ENCODE data around the gene LTBP2. TPM values are rescaled to one million over a fixed set of nuclear protein-coding genes. Genes with fewer than 3 reads are reported as not detected.
"Not testable (repeated sequence)": the region's sequence is repeated elsewhere in the genome, so short reads cannot be mapped to it uniquely, and the experiment has no call there.

LTBP2 gene
- total RNA-seq, 1 experiment from 2014 or later = 17.4 TPM

DNA sequence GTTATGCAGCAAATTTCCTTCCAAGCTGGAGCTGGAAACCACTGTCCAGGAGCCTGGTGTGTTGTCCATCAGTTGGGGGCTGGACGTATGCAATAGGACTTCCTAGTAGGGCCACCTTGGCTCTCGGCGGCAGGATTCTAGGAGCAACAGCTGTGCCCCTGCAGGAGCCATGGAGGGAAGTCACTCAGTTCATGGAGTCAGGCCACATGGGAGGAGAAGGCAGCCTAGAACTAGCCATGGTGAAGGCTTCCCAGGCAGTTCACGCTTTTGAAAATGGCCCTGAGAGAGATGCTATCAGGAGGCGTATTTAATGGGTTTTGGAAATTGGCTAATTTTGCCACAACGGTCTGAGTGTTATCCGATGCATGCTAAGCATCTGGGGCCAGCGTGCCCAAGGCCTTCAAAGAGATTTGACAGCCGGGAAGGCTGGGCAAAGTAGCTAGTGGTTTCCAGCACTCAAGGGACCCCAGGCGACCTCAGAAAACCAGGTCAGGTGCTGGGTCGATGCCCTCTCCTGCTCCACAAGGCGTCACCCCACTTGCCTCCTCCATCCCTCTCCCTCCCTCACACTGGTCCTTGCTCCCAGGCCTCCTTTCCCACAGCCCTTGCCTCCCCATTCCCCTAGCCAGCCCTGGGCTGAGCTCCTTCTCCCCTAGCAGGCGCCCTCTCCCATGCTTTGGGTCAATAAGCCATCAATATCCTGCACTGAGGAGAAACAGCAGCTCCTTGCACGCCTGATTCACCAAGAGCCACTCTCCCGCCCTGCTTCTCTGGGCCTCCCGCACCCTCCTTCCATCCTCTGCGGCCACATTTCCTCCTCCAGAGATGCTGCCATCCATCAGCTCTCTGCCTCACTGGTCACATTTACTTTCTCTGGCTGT lies 155.1 kb downstream of the LTBP2 start:
- Histone ChIP-seq H4K20me1 (ENCODE audit: low read length) (no peaks in the 10 kb centered on the region), H3F3A (ENCODE audit: low read length, unreplicated experiment) (no peaks in the 10 kb centered on the region), H3K9me2 (replicated peaks; ENCODE audit: low read length) (no peaks in the 10 kb centered on the region), H3K9ac (ENCODE audit: low read length) (no peak overlapping the region), H3K27me3 (ENCODE audit: low read length) (peaks cover 6% of the 10 kb centered on the region), H3K36me3 (ENCODE audit: low read depth, low read length) (no peaks in the 10 kb centered on the region), H3K27ac (ENCODE audit: low read length) (no peak overlapping the region), H3K9me3 (ENCODE audit: low read length) (no peaks in the 10 kb centered on the region), H3K79me2 (ENCODE audit: low read length) (no peaks in the 10 kb centered on the region), H3K4me1 (ENCODE audit: insufficient read depth, low read length) (no peaks in the 10 kb centered on the region), H2AFZ (ENCODE audit: low read length) (no peak overlapping the region), H3K4me3 (ENCODE audit: low read length) (no peak overlapping the region), H3K4me2 (ENCODE audit: low read length) (no peak overlapping the region)
- POLR2A ChIA-PET (ENCODE audit: unreplicated experiment) = no interaction called here
- TF ChIP-seq, protein P1, sequence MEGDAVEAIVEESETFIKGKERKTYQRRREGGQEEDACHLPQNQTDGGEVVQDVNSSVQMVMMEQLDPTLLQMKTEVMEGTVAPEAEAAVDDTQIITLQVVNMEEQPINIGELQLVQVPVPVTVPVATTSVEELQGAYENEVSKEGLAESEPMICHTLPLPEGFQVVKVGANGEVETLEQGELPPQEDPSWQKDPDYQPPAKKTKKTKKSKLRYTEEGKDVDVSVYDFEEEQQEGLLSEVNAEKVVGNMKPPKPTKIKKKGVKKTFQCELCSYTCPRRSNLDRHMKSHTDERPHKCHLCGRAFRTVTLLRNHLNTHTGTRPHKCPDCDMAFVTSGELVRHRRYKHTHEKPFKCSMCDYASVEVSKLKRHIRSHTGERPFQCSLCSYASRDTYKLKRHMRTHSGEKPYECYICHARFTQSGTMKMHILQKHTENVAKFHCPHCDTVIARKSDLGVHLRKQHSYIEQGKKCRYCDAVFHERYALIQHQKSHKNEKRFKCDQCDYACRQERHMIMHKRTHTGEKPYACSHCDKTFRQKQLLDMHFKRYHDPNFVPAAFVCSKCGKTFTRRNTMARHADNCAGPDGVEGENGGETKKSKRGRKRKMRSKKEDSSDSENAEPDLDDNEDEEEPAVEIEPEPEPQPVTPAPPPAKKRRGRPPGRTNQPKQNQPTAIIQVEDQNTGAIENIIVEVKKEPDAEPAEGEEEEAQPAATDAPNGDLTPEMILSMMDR (conservative IDR thresholded peaks at IDR 0.05; ENCODE audit: low read depth, low read length) = no peak
- TF ChIP-seq EZH2phosphoT487 (IDR thresholded peaks at IDR 0.05; ENCODE audit: borderline replicate concordance, low read length) (no peak), EZH2 (IDR thresholded peaks at IDR 0.05; ENCODE audit: low read length, unreplicated experiment) (no peak)
- CTCF ChIA-PET = no interaction called here
- intact Hi-C loops (cut with micrococcal nuclease) = no loop called here
- ATAC-seq (no peak), DNase-seq (no peak)
- no TSS peak for BruUV-seq (replicated peaks)

DNA sequence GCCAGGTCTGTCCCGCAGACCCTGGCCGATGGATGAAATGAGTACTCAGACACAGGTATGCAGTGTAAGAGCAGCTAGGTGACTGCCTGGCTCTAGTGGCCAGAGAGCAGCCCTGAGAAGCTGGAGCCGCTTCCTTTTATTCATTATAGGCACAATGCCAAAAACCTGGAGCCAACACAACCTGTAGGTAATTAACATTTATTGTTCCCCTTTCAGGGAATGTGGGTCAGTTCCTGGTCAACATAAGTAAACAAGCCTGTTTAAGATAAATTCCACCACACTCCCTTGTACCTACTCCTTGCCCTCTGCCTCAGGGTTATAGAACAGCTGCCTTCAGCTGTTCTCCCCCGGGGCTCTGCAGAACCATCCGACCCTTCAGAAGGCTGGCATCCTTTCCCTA lies 157.6 kb downstream of the LTBP2 start:
- H3K4me3 ChIP-seq (ENCODE audit: low read length); H3K36me3 ChIP-seq (ENCODE audit: low read depth, low read length); H3K4me2 ChIP-seq (ENCODE audit: low read length); POLR2A ChIA-PET (ENCODE audit: unreplicated experiment); H4K20me1 ChIP-seq (ENCODE audit: low read length); intact Hi-C loops (cut with micrococcal nuclease); BruUV-seq (replicated peaks); H3K79me2 ChIP-seq (ENCODE audit: low read length); H3K27ac ChIP-seq (ENCODE audit: low read length); DNase-seq; H3F3A ChIP-seq (ENCODE audit: low read length, unreplicated experiment); ATAC-seq; H3K9ac ChIP-seq (ENCODE audit: low read length); H2AFZ ChIP-seq (ENCODE audit: low read length); H3K9me2 ChIP-seq (replicated peaks; ENCODE audit: low read length); CTCF ChIA-PET; H3K9me3 ChIP-seq (ENCODE audit: low read length); H3K4me1 ChIP-seq (ENCODE audit: insufficient read depth, low read length): not testable (repeated sequence)
- peaks cover 23% of the 10 kb centered on the region for H3K27me3 ChIP-seq (ENCODE audit: low read length)

Other genes starting within 250 kb of the LTBP2 start
- gene SYNDIG1L, start 186.0 kb downstream of the LTBP2 start, total RNA-seq (2014; rRNA removed) = not detected in 2 replicates
- 138 and 195 TPM in 2 replicates for gene NPC2, start 118.9 kb downstream of the LTBP2 start, total RNA-seq (2014; rRNA removed)
- 30.1 and 32.3 TPM in 2 replicates for gene ISCA2, start 118.5 kb downstream of the LTBP2 start, total RNA-seq (2014; rRNA removed)
- 25.4 and 32.1 TPM in 2 replicates for gene AREL1, start 100.8 kb upstream of the LTBP2 start, total RNA-seq (2014; rRNA removed)
- gene FCF1, start 100.9 kb upstream of the LTBP2 start, total RNA-seq (2014; rRNA removed) = 29.7 and 33.1 TPM in 2 replicates
- 25.1 and 30.8 TPM in 2 replicates for gene YLPM1, start 151.1 kb upstream of the LTBP2 start, total RNA-seq (2014; rRNA removed)